Erythroblast (primary cell): ENCODE measurements around the gene TULP1.

Source experiments
- GATA1 ChIP-seq: IDR thresholded peaks from 2 replicates; pipeline ENCODE4 v1.6.1; 2011; ENCODE audit warnings: low read depth, mild to moderate bottlenecking, control low read depth, low read length, moderate library complexity
- POLR2A ChIP-seq: IDR thresholded peaks from 2 replicates; pipeline ENCODE4 v1.6.1; 2011; ENCODE audit warnings: mild to moderate bottlenecking, low read length

- TF ChIP-seq POLR2A, result no peak
- TF ChIP-seq GATA1, result no peak
Observed at GRCh38 chr6:35489066-35489465, 23.6 kb downstream of the TULP1 start.
